ENCODE data around the gene SERPINB8. TPM values are rescaled to one million over a fixed set of nuclear protein-coding genes. Genes with fewer than 3 reads are reported as not detected.

The SERPINB8 gene
- total and polyA plus RNA-seq, 2 donors (not counting 1 experiment from before 2014, with no cell fraction given): 14.4 to 22.1 TPM

GRCh38 chr18:63970809-63971205, 926 bp downstream of the SERPINB8 start:
- H4K20me1 ChIP-seq (ENCODE audit: control insufficient read depth, insufficient read depth, low read length, poor library complexity, severe bottlenecking): no peaks in the 10 kb centered on the region
- H3K9me3 Mint-ChIP-seq (ENCODE audit: insufficient read depth): no peaks in the 10 kb centered on the region
- DNase-seq (no peak), ATAC-seq (ENCODE audit: low read depth) (no peak)
- H3K4me1 Mint-ChIP-seq: peaks cover 57% of the 10 kb centered on the region
- H3K27ac Mint-ChIP-seq: peak overlapping the region; percentile 96
- H3K4me3 Mint-ChIP-seq: peak overlapping the region; percentile 93
- ChIA-PET POLR2A (interaction anchor here (0.7 kb wide), 1 partner anchor 1256 kb away, joined by 5 read pairs; the partner anchor contains the start of gene PHLPP1), CTCF (interaction anchor here (1.0 to 1.1 kb wide), 2 partner anchors 11 to 35 kb away, joined by 3 to 4 read pairs; no protein-coding TSS in a partner anchor)
- TF ChIP-seq EZH2 (IDR thresholded peaks at IDR 0.05; ENCODE audit: borderline replicate concordance, insufficient read depth, low read depth, low read length, poor library complexity, severe bottlenecking) (no peak), CTCF (IDR thresholded peaks at IDR 0.05) (no peak)
- H3K4me1 ChIP-seq (ENCODE audit: control insufficient read depth in 2 of 2, insufficient read depth in 2 of 2, low read length in 2 of 2): peaks cover 34 to 37% of the 10 kb centered on the region in 2 donors
- no peaks in the 10 kb centered on the region for H3K9me3 ChIP-seq (ENCODE audit: control extremely low read depth in 1 of 3, control insufficient read depth in 2 of 3, insufficient read depth in 1 of 3, low read length in 2 of 3)
- H3K79me2 ChIP-seq (ENCODE audit: control insufficient read depth, insufficient read depth, low read length): peaks cover 30% of the 10 kb centered on the region
- peak overlapping the region; percentile 91 to 95 for H3K27ac ChIP-seq (ENCODE audit: low read length in 2 of 2)
- no peaks in the 10 kb centered on the region for H3K27me3 Mint-ChIP-seq
- peak overlapping the region; percentile 57 to 98 (median 81) for H3K4me3 ChIP-seq (ENCODE audit: control extremely low read depth in 1 of 5, extremely low read depth in 1 of 5, insufficient read depth in 1 of 5, low read depth in 2 of 5, low read length in 4 of 5)
- H3K27me3 ChIP-seq (replicated peaks in 1 of 4; ENCODE audit: control extremely low read depth in 1 of 4, control insufficient read depth in 3 of 4, insufficient read depth in 4 of 4, low read length in 3 of 4): no peaks in the 10 kb centered on the region
- intact Hi-C loops (cut with micrococcal nuclease): loop anchor here (1.0 to 10.0 kb wide), 4 partner anchors 8 to 1466 kb away; partner anchors contain the start of gene VPS4B
- WGBS (ENCODE audit: insufficient coverage): 60% methylated on average over 18 of the region's 18 CpGs
- no peaks in the 10 kb centered on the region for H3K36me3 ChIP-seq (replicated peaks in 1 of 2; ENCODE audit: control extremely low read depth in 1 of 2, control insufficient read depth in 1 of 2, extremely low read depth in 1 of 2, insufficient read depth in 2 of 2, low read length in 1 of 2)
- H3K4me2 ChIP-seq (replicated peaks; ENCODE audit: low read depth, low read length, poor library complexity, severe bottlenecking): peak overlapping the region; percentile 88
- H3K9ac ChIP-seq (ENCODE audit: low read length): peak overlapping the region; percentile 98
- H2AFZ ChIP-seq (ENCODE audit: insufficient read depth, low read depth, low read length, poor library complexity, severe bottlenecking): peak overlapping the region; percentile 100

DNA sequence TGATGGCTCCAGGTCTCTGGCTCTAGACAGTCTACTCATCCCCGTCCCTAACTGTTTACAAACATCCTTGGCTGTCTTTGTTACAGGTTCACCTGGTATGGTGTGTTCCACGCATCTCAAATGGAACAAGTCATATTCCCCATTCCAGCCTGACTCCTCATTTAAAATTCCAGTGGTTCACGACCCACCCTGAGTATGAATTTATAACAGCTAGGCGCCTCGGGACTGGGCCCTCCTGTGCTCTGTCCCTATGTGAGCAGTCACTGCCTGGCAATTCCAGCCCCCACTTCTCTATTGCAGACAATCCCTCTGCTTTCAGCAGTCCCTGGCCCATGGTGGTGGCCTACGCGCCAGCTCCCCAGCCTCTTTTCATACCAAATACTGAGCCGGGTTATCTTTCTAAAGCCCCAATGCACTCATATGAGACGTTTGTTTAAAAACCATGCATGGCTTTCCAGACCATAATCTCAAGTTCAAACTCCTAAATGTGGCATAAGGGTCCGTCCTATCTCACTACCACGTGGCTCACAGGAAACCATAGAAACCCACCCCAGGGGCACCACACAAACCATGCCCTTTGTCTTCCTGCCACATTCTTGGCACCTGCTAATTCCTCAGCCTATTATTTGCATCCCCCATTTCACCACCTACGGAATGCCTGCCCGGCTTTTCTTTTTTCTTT, 1.6 kb downstream of the SERPINB8 start:
- POLR2A ChIA-PET: no interaction called here
- no peak for TF ChIP-seq CTCF (IDR thresholded peaks at IDR 0.05)
- TF ChIP-seq EZH2 (IDR thresholded peaks at IDR 0.05; ENCODE audit: borderline replicate concordance, insufficient read depth, low read depth, low read length, poor library complexity, severe bottlenecking): no peak
- Histone ChIP-seq H3K9ac (ENCODE audit: low read length) (peak overlapping the region; percentile 98), H3K4me3 (ENCODE audit: control extremely low read depth in 1 of 5, extremely low read depth in 1 of 5, insufficient read depth in 1 of 5, low read depth in 2 of 5, low read length in 4 of 5) (peak overlapping the region in 2 of 5 experiments; percentile 79 to 98), H4K20me1 (ENCODE audit: control insufficient read depth, insufficient read depth, low read length, poor library complexity, severe bottlenecking) (no peaks in the 10 kb centered on the region), H3K4me1 (ENCODE audit: control insufficient read depth in 2 of 2, insufficient read depth in 2 of 2, low read length in 2 of 2) (peaks cover 35 to 40% of the 10 kb centered on the region in 2 donors), H3K27me3 (replicated peaks in 1 of 4; ENCODE audit: control extremely low read depth in 1 of 4, control insufficient read depth in 3 of 4, insufficient read depth in 4 of 4, low read length in 3 of 4) (no peaks in the 10 kb centered on the region), H3K36me3 (replicated peaks in 1 of 2; ENCODE audit: control extremely low read depth in 1 of 2, control insufficient read depth in 1 of 2, extremely low read depth in 1 of 2, insufficient read depth in 2 of 2, low read length in 1 of 2) (no peaks in the 10 kb centered on the region), H3K9me3 (ENCODE audit: control extremely low read depth in 1 of 3, control insufficient read depth in 2 of 3, insufficient read depth in 1 of 3, low read length in 2 of 3) (no peaks in the 10 kb centered on the region), H3K4me2 (replicated peaks; ENCODE audit: low read depth, low read length, poor library complexity, severe bottlenecking) (peak overlapping the region; percentile 88), H3K79me2 (ENCODE audit: control insufficient read depth, insufficient read depth, low read length) (peaks cover 30% of the 10 kb centered on the region), H3K27ac (ENCODE audit: low read length in 2 of 2) (peak overlapping the region in 1 of 2 donors; percentile 95), H2AFZ (ENCODE audit: insufficient read depth, low read depth, low read length, poor library complexity, severe bottlenecking) (peak overlapping the region; percentile 100)
- ATAC-seq (ENCODE audit: low read depth): no peak
- intact Hi-C loops (cut with micrococcal nuclease): loop anchor here (2.0 to 10.0 kb wide), 3 partner anchors 34 to 1785 kb away; partner anchors contain the start of genes PIGN and RELCH
- no peak for DNase-seq
- Mint-ChIP-seq H3K4me3 (peak overlapping the region; percentile 93), H3K4me1 (peaks cover 60% of the 10 kb centered on the region), H3K9me3 (ENCODE audit: insufficient read depth) (no peaks in the 10 kb centered on the region), H3K27ac (peak overlapping the region; percentile 96), H3K27me3 (no peaks in the 10 kb centered on the region)
- 57% methylated on average over 11 of the region's 13 CpGs for whole genome bisulfite sequencing (ENCODE audit: insufficient coverage)
- CTCF ChIA-PET: no interaction called here
